Trophoblast cell (in vitro differentiated cells and primary cell): ENCODE measurements around the gene UACA.

ENCODE experiments used
- DNase-seq, 2 donors: peaks; one replicate each; pipeline ENCODE4 v3.0.0-alpha.2; 2016
- H2AFZ ChIP-seq: 2 replicates; pipeline ENCODE4 v1.6.1; 2013; ENCODE audit warnings: low read length, moderate library complexity, mild to moderate bottlenecking; ENCODE audit not compliant: insufficient read depth, poor library complexity
- H2AK5ac ChIP-seq: 2 replicates; pipeline ENCODE4 v1.6.1; 2013; ENCODE audit warnings: mild to moderate bottlenecking, low read length
- H2BK120ac ChIP-seq: 2 replicates; pipeline ENCODE4 v1.6.1; 2013; ENCODE audit warnings: low read length, mild to moderate bottlenecking, moderate library complexity; ENCODE audit not compliant: insufficient read depth, poor library complexity
- H2BK12ac ChIP-seq: 2 replicates; pipeline ENCODE4 v1.6.1; 2013; ENCODE audit warnings: mild to moderate bottlenecking, low read length, moderate library complexity
- H2BK5ac ChIP-seq: 2 replicates; pipeline ENCODE4 v1.6.1; 2013; ENCODE audit warnings: low read length, low read depth, moderate library complexity, mild to moderate bottlenecking; ENCODE audit not compliant: poor library complexity
- H3K14ac ChIP-seq: 2 replicates; pipeline ENCODE4 v1.6.1; 2013; ENCODE audit warnings: mild to moderate bottlenecking, low read length
- H3K18ac ChIP-seq: 2 replicates; pipeline ENCODE4 v1.6.1; 2013; ENCODE audit warnings: mild to moderate bottlenecking, low read length
- H3K23ac ChIP-seq: 2 replicates; pipeline ENCODE4 v1.6.1; 2013; ENCODE audit warnings: low read length
- H3K27ac ChIP-seq: 2 replicates; pipeline ENCODE4 v1.5.1; 2013; ENCODE audit warnings: low read depth, mild to moderate bottlenecking, inconsistent platforms, low read length, moderate library complexity
- H3K27me3 ChIP-seq: 2 replicates; pipeline ENCODE4 v1.6.1; 2013; ENCODE audit warnings: inconsistent platforms, mild to moderate bottlenecking, low read length, moderate library complexity; ENCODE audit not compliant: insufficient read depth
- H3K36me3 ChIP-seq, 2 experiments: 1 replicate in 1 of 2; 2 replicates in 1 of 2; pipeline ENCODE4 v1.6.1; 2013; ENCODE audit warnings: low read length in 2 of 2, mild to moderate bottlenecking in 2 of 2, moderate library complexity in 1 of 2; ENCODE audit not compliant: insufficient read depth in 2 of 2, control insufficient read depth in 1 of 2
- H3K4ac ChIP-seq: 2 replicates; pipeline ENCODE4 v1.6.1; 2013; ENCODE audit warnings: low read depth, mild to moderate bottlenecking, low read length, moderate library complexity
- H3K4me1 ChIP-seq, 2 experiments: 1 replicate in 1 of 2; 2 replicates in 1 of 2; pipeline ENCODE4 v1.6.1; 2013; ENCODE audit warnings: low read length in 2 of 2, mild to moderate bottlenecking in 2 of 2, moderate library complexity in 1 of 2; ENCODE audit not compliant: insufficient read depth in 2 of 2, control insufficient read depth in 1 of 2
- H3K4me2 ChIP-seq: 2 replicates; pipeline ENCODE4 v1.6.1; 2013; ENCODE audit warnings: inconsistent platforms, mild to moderate bottlenecking, low read length, moderate library complexity
- H3K4me3 ChIP-seq: 2 replicates; pipeline ENCODE4 v1.5.1; 2013; ENCODE audit warnings: mild to moderate bottlenecking, low read depth, low read length, inconsistent platforms
- H3K79me1 ChIP-seq: one replicate; pipeline ENCODE4 v1.6.1; 2013; ENCODE audit warnings: low read length
- H3K79me2 ChIP-seq: 2 replicates; pipeline ENCODE4 v1.6.1; 2013; ENCODE audit warnings: low read length, mild to moderate bottlenecking; ENCODE audit not compliant: control insufficient read depth, insufficient read depth, poor library complexity
- H3K9ac ChIP-seq: 2 replicates; pipeline ENCODE4 v1.6.1; 2013; ENCODE audit warnings: mild to moderate bottlenecking, low read length
- H3K9me3 ChIP-seq: 2 replicates; pipeline ENCODE4 v1.6.1; 2013; ENCODE audit warnings: low read depth, mild to moderate bottlenecking, control low read depth, inconsistent platforms, low read length; ENCODE audit not compliant: insufficient read depth
- H4K12ac ChIP-seq: 2 replicates; pipeline ENCODE4 v1.6.1; 2013; ENCODE audit warnings: low read depth, mild to moderate bottlenecking, low read length, moderate library complexity
- H4K8ac ChIP-seq: 2 replicates; pipeline ENCODE4 v1.6.1; 2013; ENCODE audit warnings: low read depth, mild to moderate bottlenecking, low read length, moderate library complexity
- H4K91ac ChIP-seq: one replicate; pipeline ENCODE4 v1.6.1; 2013; ENCODE audit warnings: low read depth, mild to moderate bottlenecking, low read length, moderate library complexity
- WGBS: extraction: QIAGEN DNeasy Blood & Tissue Kit; methylation state at CpG from one replicate; pipeline ENCODE4 v1.1.7; 2013; ENCODE audit warnings: missing lambda C conversion rate; ENCODE audit not compliant: insufficient read length, insufficient coverage; ENCODE audit errors: extremely low coverage; 5-methylcytosine and 5-hydroxymethylcytosine counted together

The UACA gene

GRCh38 chr15:70797464-70797863 is 34.1 kb upstream of the UACA start:
- H2BK5ac ChIP-seq = no peak overlapping the region
- no peak overlapping the region for H4K91ac ChIP-seq
- H3K9me3 ChIP-seq = peaks cover 2% of the 10 kb centered on the region
- no peak overlapping the region for H2AK5ac ChIP-seq
- H2BK12ac ChIP-seq = no peak overlapping the region
- peaks cover 3 to 4% of the 10 kb centered on the region in 2 experiments for H3K4me1 ChIP-seq
- H3K36me3 ChIP-seq = no peaks in the 10 kb centered on the region
- H4K8ac ChIP-seq = no peak overlapping the region
- no peaks in the 10 kb centered on the region for H3K79me1 ChIP-seq
- no peak overlapping the region for H3K18ac ChIP-seq
- H3K79me2 ChIP-seq = no peaks in the 10 kb centered on the region
- H3K4me2 ChIP-seq = no peak overlapping the region
- H3K14ac ChIP-seq = no peak overlapping the region
- H2AFZ ChIP-seq = no peak overlapping the region
- H3K9ac ChIP-seq = no peak overlapping the region
- no peak overlapping the region for H3K4me3 ChIP-seq
- no peaks in the 10 kb centered on the region for H3K27me3 ChIP-seq
- no peak overlapping the region for H4K12ac ChIP-seq
- no peak overlapping the region for H3K23ac ChIP-seq
- WGBS = no CpG with 5 or more reads among the region's 5 CpGs
- H3K27ac ChIP-seq = no peak overlapping the region
- no peak overlapping the region for H3K4ac ChIP-seq
- H2BK120ac ChIP-seq = no peak overlapping the region
- DNase-seq = peak; percentile 63 to 82

- H3K79me1 ChIP-seq = no peaks in the 10 kb centered on the region
- H3K4me2 ChIP-seq = no peak overlapping the region
- H3K9me3 ChIP-seq = peaks cover 2% of the 10 kb centered on the region
- no peak overlapping the region for H2BK120ac ChIP-seq
- DNase-seq = no peak
- no peak overlapping the region for H3K18ac ChIP-seq
- H4K12ac ChIP-seq = no peak overlapping the region
- no peaks in the 10 kb centered on the region for H3K27me3 ChIP-seq
- no peak overlapping the region for H2AK5ac ChIP-seq
- H3K4me1 ChIP-seq = peaks cover 3 to 4% of the 10 kb centered on the region in 2 experiments
- H2AFZ ChIP-seq = no peak overlapping the region
- H3K14ac ChIP-seq = no peak overlapping the region
- no peak overlapping the region for H3K4me3 ChIP-seq
- no peak overlapping the region for H4K8ac ChIP-seq
- H2BK5ac ChIP-seq = no peak overlapping the region
- no peak overlapping the region for H2BK12ac ChIP-seq
- no peak overlapping the region for H3K9ac ChIP-seq
- no peaks in the 10 kb centered on the region for H3K36me3 ChIP-seq
- H3K23ac ChIP-seq = no peak overlapping the region
- H3K79me2 ChIP-seq = no peaks in the 10 kb centered on the region
- WGBS = no CpG with 5 or more reads among the region's 14 CpGs
- no peak overlapping the region for H3K27ac ChIP-seq
- H3K4ac ChIP-seq = no peak overlapping the region
- no peak overlapping the region for H4K91ac ChIP-seq
These were observed 33.4 kb upstream of the UACA start for GRCh38 chr15:70796516-70797310.

GRCh38 chr15:70795311-70795665 is 31.9 kb upstream of the UACA start:
- no peak overlapping the region for H2AK5ac ChIP-seq
- no peaks in the 10 kb centered on the region for H3K36me3 ChIP-seq
- no peaks in the 10 kb centered on the region for H3K79me1 ChIP-seq
- DNase-seq = peak in 1 of 2 donors; percentile 65
- no peak overlapping the region for H3K4ac ChIP-seq
- no peak overlapping the region for H2BK120ac ChIP-seq
- H3K9me3 ChIP-seq = peaks cover 2% of the 10 kb centered on the region
- H4K8ac ChIP-seq = no peak overlapping the region
- no CpG with 5 or more reads among the region's 2 CpGs for WGBS
- no peak overlapping the region for H2AFZ ChIP-seq
- H3K9ac ChIP-seq = no peak overlapping the region
- no peak overlapping the region for H3K14ac ChIP-seq
- peaks cover 3 to 4% of the 10 kb centered on the region in 2 experiments for H3K4me1 ChIP-seq
- H4K91ac ChIP-seq = no peak overlapping the region
- H3K27me3 ChIP-seq = no peaks in the 10 kb centered on the region
- no peak overlapping the region for H3K4me3 ChIP-seq
- H2BK12ac ChIP-seq = no peak overlapping the region
- no peak overlapping the region for H3K23ac ChIP-seq
- no peak overlapping the region for H3K18ac ChIP-seq
- no peak overlapping the region for H4K12ac ChIP-seq
- H3K4me2 ChIP-seq = no peak overlapping the region
- H2BK5ac ChIP-seq = no peak overlapping the region
- H3K27ac ChIP-seq = peak overlapping the region; percentile 4
- H3K79me2 ChIP-seq = no peaks in the 10 kb centered on the region

GRCh38 chr15:70794596-70795310 is 31.4 kb upstream of the UACA start:
- no peak overlapping the region for H4K8ac ChIP-seq
- H3K9ac ChIP-seq = no peak overlapping the region
- no peak overlapping the region for H3K4ac ChIP-seq
- no peak overlapping the region for H2BK12ac ChIP-seq
- H2AK5ac ChIP-seq = no peak overlapping the region
- no peak overlapping the region for H4K91ac ChIP-seq
- no CpG with 5 or more reads among the region's 12 CpGs for WGBS
- no peak overlapping the region for H3K14ac ChIP-seq
- no peaks in the 10 kb centered on the region for H3K79me1 ChIP-seq
- H2BK120ac ChIP-seq = no peak overlapping the region
- no peak overlapping the region for H3K4me2 ChIP-seq
- H3K36me3 ChIP-seq = no peaks in the 10 kb centered on the region
- H3K9me3 ChIP-seq = peaks cover 2% of the 10 kb centered on the region
- peaks cover 2 to 3% of the 10 kb centered on the region in 2 experiments for H3K4me1 ChIP-seq
- H3K27ac ChIP-seq = peak overlapping the region; percentile 4
- DNase-seq = no peak
- no peaks in the 10 kb centered on the region for H3K79me2 ChIP-seq
- H3K18ac ChIP-seq = no peak overlapping the region
- H3K4me3 ChIP-seq = no peak overlapping the region
- H3K23ac ChIP-seq = no peak overlapping the region
- no peaks in the 10 kb centered on the region for H3K27me3 ChIP-seq
- H2BK5ac ChIP-seq = no peak overlapping the region
- no peak overlapping the region for H4K12ac ChIP-seq
- H2AFZ ChIP-seq = no peak overlapping the region
